GM21825 (cell line): ENCODE data around the gene HOXD10.

Source experiments
- ATAC-seq: cut with Tn5 transposase; IDR thresholded peaks from one replicate; pipeline ENCODE4 v1.9.1; 2021; ENCODE audit warnings: mild to moderate bottlenecking, moderate library complexity; ENCODE audit not compliant: unreplicated experiment

HOXD10 gene

DNA sequence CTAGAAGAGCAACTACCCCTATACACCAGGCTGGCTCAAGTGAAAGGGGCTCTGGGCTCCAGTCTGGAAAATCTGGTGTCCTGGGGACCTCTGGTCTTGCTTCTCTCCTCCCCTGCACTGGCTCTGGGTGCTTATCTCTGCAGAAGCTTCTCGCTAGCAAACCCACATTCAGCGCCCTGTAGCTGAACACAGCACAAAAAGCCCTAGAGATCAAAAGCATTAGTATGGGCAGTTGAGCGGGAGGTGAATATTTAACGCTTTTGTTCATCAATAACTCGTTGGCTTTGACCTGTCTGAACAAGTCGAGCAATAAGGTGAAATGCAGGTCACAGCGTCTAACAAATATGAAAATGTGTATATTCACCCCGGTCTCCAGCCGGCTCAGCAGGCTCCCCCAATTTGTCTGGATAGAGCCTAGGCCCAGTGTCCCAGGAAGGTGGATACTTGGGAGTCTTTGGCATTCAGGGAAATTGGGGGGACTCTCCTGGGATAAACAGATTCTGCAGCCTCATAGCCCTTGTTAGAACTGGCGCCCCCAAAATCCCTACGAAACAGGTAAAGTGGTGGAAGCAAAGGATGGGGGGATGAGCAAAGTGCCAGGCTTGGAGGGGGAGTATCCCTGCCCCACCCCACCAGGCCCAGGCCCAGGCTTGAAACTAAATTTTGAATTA is 32.3 kb downstream of the HOXD10 start:
- ATAC-seq, result no peak

DNA sequence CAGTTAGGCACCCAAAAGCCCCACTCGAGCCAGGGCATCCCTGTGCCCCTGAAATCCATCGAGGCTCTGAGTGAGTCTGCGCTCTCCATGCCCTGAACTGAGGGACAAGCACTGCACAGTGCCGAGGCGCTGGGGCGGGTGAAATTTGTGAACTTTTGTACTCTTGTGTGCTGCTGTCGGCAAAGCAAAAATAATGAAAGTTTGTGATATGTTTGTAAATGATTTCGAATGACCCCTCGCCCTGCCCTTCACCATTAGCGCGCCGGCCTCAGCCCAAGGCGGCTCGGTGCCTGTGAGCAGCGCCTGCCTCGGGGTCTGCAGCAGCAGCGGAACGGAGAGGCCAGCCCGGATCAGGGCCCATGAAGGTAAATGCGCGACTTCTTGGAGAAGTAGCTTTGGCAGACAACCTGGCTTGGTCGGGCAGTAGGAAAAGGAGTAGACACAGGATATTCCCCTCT is 32.9 kb downstream of the HOXD10 start:
- no peak for ATAC-seq

DNA sequence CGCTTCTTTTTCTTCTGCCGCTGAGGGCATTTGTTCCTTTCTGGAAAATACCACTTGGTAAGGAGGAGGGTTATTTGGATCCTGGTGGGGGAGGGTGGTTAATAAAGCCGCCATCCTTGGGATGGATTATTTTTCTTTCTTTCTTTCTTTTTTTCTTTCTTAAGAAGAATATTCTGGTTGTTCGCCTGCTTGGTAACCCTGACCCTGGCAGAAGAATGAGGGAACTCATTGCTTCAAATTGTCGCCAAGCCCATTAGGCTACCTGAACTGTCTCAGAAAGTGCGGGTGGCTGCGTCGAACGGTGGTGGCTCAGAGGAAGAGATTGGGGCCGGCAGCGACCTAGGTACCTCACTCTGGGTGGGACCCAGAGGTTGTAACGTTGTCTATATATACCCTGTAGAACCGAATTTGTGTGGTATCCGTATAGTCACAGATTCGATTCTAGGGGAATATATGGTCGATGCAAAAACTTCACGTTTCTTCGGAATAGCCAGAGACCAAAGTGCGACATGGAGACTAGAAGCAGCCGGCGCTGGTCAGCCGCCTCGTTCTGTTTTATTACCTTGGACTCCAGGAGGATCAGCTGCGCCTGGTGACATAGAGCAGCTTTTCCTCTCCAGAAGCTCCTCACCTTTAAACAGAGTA is 33.5 kb downstream of the HOXD10 start:
- no peak for ATAC-seq

DNA sequence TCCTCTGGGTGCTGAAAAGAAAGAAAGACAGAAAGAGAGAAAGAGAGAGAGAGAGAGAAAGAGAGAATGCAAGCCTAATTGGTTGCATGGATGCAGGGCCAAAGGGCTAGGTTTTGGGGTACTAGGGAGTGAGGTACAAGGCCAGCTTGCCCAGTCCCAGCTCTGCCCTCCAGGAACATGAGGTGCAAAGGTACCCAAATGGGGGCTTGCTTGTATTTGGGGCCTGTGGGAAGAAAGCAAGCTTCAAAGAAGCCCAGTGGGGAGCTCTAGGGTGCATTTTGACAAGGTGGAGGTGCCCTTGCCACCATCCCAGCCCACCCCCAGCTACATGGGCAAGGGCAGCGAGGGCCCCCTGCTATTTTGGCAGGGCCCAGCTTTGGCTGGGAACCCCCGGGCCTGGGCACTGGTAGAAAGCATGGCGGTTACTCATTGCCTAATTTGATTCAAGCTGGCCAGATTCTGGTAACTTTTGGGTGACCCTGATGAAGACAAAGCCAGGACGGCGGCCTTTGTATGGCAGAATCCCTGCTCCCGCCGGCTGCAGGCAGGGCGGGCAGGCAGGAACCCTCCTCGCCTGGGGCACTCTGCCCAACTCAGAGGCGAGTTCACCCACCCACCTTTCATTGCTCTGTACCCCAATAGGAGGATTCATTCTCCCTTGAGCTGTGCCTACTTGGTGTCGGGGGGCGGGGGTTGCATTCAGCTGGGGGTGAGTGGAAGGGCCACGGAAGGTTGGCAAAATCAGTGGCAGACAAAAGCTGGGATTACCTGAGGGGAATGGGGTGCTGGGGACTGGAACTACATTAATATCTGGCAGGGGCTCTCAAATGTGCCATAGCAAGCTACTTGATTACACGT is 34.2 kb downstream of the HOXD10 start:
- ATAC-seq, result no peak

DNA sequence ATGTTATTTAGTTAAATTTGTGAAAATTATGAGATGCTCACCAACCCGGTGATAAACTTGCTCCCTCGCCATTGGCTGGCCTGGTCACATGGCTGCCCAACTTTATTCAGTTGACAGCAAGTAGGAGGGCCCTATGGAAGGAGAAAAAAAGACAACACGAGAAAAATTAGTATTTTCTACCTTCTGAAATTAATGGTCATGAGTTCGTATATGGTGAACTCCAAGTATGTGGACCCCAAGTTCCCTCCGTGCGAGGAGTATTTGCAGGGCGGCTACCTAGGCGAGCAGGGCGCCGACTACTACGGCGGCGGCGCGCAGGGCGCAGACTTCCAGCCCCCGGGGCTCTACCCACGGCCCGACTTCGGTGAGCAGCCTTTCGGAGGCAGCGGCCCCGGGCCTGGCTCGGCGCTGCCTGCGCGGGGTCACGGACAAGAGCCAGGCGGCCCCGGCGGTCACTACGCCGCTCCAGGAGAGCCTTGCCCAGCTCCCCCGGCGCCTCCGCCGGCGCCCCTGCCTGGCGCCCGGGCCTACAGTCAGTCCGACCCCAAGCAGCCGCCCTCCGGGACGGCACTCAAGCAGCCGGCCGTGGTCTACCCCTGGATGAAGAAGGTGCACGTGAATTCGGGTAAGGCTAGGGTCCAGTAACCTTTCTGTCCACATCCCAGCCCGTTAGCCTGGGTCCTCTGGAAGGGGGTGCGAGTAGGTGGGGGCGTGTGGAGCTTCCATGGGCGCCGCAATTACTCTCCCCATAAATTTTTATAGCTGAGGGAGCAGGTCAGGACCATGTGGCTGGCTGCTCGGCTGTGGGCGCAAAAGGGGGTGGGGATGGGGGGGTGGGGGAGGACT is 35.1 kb downstream of the HOXD10 start, which contains the start of gene HOXD4:
Gene HOXD4, plus strand, starts transcription at position 109 of the 846 bp plus-strand sequence. Its CDS starts 84 bp downstream, at position 193.
- no peak for ATAC-seq

DNA sequence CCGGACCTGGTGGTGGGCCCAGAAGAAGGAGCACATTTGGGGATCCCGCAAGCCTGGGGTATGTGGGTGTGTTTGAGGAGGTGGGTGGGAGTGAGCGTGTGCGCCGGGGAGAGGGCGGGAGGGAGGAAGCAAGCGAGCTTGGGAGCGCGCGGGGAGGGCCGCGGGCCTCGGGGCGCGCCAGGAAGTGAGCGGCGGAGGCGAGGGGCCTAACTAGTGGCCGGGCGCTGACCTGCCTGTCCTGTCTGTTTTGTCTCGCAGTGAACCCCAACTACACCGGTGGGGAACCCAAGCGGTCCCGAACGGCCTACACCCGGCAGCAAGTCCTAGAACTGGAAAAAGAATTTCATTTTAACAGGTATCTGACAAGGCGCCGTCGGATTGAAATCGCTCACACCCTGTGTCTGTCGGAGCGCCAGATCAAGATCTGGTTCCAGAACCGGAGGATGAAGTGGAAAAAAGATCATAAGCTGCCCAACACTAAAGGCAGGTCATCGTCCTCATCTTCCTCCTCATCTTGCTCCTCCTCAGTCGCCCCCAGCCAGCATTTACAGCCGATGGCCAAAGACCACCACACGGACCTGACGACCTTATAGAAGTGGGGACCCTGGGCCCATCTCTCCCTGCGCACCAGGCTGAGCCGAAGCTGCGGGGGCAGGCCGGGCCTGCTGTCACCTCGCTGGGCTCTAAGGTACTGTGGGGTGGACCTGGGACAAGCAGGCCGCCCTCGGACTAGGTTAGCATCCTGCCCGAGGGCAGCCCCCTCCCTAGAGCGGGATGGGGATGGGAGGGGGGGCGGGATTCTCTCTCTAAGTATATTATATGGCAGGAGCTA is 36.0 kb downstream of the HOXD10 start:
- ATAC-seq, result no peak

DNA sequence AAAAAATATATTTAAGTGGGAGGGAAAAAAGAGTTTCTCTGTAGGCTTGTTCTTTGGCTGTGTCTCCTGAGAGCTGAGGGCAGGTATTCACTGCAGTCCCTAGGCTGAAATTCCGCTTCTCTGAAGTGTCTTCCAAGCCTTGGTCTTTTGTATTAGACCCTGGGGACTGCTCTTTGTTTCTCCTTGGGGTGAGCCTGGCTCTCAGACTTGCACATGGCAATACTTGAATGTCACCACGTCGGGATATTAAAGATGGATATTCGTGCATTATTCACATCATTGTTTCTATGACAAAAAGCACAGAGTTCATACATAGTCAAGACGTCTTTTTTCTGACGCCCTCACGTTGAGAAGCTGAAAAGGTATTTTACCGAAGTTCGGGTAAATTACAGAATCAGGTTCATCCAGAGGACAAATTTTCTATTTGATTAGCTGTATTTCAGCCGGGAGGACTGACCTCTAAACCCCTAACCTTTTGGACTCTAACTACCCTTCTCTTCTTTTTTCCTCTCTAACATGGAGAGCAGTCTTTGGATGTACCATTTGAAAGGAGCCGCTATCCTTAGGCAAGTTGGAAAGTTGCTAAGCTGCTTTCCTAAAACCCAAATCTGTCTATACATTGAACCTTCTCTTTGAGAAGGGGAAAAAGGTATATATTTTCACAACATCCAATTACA is 38.1 kb downstream of the HOXD10 start:
- no peak for ATAC-seq

DNA sequence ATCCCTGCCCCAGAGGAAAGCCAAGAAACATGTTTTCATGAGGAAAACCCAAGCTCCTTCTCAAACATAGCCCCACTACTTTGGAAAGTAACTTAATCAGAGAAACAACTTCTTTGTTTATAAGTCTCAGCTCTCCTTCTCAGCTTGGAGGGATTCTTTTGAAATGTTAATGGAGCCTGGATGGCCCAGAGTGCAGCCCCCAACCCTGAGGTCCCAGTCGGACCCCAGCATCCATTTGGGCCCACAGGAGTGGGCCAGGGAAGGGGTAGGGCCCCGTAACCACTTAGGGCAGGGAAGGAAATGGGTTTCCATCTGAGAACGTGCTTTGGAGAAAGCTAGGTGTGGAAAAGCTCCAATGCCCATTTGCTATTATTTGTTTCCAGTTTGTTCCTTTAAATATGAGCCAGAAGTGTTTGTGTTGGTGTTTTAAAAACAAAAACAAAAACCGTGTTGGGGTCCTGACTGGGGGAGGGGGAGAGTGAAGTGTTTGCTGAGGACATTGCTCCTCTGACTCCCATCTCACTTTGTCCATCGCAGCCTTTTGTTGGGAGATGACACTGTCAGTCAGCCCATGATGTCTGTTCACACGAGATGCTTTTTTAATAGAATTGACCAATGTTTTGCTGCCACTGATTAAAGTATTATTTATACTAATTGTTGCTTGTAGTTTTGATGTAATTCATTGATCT is 38.9 kb downstream of the HOXD10 start:
- no peak for ATAC-seq

DNA sequence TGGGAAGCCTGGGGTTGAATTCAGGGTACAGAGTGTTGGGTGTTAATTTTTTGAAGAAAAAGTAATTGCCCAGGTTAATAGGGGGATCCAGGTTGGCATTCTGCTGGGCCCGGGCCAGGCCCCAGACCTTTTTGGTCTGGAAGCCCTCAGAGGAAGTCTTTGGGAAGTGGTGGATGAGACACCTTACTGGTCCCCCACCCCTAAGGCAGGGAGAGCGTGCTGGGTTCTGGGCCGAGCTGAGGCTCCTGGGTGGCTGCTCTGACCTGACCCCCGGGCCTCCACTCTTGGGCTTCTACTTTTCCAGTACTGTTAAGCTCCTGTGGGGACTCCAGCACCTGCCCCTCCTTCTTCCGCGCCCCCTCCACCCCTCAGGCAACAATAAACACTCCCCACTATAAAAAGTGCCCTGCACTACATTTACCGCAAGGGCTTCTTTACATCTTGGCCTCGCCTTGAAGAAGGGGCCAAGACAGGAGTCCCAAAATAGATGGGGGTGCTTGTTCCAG is 39.8 kb downstream of the HOXD10 start:
- ATAC-seq, result no peak

DNA sequence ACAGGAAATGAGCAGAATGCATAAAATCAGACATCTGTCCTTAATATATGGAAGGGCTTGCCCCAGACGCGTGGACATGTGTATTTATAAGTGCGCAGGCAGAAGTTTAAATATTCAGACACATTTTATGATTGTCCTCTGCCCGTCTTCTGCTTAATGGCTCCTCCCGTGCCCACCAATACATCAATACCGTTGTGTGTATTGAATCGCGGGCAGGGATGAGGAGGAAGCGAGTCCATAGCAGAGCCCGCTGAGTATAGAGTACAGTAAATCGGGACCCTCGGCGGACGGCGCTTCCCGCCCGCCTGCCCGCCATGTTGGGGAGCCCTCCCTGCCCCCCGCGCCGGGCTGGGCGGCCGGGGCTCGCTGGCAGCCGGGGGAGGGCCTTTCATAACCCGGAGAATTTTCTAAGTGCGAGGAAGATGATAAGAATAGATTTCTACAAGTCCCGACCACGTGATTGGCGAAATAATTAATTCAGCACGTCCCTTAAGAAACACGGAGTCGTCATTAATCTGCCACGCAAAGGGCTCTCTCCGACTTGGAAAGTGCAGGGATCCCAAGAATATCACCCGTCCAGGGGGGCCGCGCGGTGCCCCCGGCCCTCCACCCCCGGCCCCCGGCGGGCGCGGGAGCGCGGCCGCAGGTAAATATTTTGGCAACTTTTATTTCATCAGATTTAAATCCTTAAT is 40.4 kb downstream of the HOXD10 start, which contains the start of gene HOXD3:
Gene HOXD3, plus strand, starts transcription at position 501 of the 692 bp plus-strand sequence. CDS start 11,808 bp downstream, outside the sequence.
- ATAC-seq, result no peak

DNA sequence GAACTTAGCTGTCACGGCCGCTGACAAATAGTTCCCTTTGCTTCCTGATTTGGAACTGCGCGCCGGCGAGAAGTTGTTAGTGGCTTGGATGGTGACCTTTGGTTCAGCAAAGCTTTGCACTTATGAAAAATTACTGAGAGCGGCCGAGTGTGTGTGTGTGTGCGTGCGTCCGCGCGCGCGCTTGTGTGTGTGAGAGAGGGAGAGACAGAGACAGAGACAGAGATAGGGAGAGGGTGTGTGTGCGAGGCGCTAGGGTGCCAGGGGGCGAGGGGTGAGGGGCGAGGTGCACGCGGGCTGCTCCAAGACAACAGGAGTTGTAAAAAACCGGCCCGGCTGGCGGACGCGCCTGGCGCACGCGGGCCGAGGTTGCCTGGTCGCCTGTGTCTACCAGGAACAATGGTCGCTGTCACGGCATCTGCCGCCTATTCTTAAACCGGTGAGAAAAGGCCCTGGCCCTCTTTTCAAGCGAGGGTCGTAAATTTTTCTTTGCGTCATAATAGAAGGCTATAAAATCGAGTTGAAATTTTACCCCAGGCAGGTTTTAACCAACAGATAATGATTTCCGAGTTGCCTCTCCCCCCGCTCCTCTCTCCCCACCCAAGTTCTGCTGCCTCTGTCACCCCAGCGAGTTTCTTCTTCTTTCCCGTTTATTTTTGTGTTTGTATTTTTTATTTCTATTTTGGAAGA is 41.1 kb downstream of the HOXD10 start:
- ATAC-seq, result no peak

DNA sequence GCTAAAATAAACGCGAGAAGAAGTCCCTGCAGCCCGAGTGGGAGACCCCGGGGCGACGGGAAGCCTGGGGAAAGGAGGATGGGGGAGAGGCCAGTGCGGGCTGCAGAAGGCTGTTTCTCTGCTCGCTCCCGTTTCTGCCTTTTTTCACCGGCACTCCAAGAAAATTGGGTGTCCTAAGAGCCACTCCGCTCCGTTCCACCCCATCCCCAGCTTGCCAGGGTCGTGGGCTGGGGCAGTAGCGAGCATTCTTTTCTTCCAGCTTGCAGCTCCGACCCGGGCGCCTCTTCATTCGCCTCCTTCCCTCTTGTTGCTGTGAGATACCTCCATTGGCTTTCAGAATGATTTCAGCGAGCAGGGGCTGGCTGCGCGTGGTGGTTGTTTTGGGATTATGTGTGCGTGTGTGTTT is 41.6 kb downstream of the HOXD10 start:
- ATAC-seq, result no peak

DNA sequence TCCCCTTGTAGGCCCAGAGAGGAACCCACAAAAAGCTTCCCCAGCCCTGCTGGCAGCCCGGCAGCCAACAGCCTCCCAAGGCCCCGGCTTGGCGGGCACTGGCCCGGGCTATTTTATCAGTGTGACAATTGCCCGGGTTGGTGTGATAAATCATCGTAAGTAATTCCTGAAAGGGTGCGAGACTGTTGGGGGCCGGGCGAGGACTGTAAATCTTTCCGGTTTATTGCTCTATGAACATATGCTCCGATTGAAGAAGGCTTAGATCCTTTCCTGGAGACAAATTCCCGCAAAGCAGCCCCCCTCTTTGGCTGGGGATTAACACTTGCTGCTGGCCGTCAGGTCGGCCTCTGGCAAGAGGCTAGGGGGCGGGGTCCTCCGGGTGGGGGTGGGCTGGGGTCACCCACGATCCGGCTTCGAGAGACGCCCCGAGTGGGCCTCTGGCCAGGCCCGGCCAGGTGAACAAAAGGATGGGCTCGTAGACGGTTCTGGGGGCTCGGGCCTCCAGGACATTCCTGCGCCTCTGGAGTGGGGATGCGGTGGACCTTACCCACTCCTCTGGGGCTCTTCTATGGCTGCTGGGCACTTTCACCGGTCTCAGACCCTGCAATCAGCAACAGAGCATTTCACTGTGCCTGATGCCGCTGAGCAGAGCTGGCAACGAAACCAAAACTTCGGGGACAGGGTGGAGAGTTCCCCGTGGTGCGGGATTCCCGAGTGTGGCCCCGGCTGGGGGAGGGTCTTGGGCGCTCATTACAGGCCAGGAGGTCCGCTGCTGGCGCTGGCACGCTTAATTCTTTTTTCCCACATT is 42.5 kb downstream of the HOXD10 start:
- no peak for ATAC-seq

DNA sequence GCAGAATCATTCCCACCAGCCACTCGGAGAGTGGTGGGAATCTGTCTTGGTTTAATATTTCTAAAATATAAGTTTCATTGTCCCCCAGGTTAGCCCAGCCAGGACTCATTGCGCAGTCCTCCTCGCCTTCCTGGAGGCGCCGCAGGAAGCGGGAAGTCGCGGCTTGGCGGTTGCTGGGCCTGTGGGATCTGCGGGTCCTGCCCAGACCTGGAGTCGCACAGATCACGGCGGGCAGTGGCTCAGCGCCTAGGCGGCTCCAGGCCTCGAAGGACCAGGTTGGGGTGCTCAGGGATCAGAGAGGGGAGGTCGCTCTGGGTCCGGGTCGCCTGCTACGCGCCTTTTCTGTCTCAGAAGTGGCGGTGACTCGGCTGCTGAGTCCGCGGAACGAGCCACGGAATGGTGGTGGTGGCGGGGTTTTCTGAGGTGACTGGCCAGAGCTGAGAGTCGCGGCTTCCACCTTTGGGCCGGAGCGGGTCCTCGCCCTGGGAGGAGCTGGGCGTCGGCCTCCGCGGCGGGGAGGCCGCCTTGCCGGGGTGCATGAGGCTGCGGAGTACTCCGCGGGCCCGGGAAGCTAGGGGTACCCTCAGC is 43.2 kb downstream of the HOXD10 start:
- no peak for ATAC-seq

DNA sequence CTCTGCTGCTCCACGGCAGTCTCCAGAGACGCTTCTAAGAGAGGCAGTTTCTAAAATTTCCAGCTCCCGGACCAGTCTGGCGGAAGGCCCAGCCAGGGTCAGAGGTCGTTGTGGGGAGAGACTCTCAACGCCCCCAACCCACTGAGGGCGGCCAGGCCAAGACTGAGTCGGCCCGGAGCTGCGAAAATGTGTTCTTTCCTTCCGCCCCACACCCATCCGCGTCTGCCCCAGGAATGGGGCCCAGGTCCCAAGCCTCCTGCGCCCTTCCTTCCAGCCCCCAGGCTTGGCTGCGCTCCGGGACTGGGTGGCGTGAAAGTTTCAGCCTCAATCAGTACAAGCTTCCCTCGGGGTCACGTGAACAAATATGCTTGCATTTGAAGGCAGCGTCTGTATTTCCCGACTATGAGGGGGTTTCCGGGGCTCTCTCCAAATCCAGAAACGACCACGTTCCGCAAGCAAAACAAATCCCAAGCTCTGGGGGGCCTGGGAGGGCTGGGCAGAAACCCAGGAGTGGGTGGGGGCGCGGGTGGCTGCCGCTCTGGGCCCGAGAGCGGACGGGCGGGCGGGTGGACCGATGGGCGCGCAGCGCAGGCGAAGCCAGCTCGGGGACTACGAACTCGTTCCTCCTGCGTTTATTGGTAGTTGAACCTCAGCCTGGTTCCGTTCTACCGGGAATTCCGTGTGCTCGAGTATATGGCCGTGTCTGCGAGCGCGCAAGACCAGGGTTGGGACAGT is 43.8 kb downstream of the HOXD10 start:
- ATAC-seq, result no peak
